NCI-H446 (cell line): ENCODE results near the gene FCHO2.

Experiments used
- DNase-seq, 2 experiments: peaks; one replicate each; lab custom pipeline; 2025; lab: John Stamatoyannopoulos, UW

FCHO2 gene

GRCh38 chr5:73137563-73138530 lies 182.0 kb downstream of the FCHO2 start:
- DNase-seq = no peak

- DNase-seq = no peak
These were observed 183.6 kb downstream of the FCHO2 start for GRCh38 chr5:73139485-73139884.
